ENCODE measurements around the gene RUFY1. TPM values are rescaled to one million over a fixed set of nuclear protein-coding genes. Genes with fewer than 3 reads are reported as not detected.

RUFY1 gene
- polyA plus RNA-seq, 1 of the 3 experiments (the other 2 are of a cell fraction): 30.3 TPM

GRCh38 chr5:179595916-179596315 is 45.6 kb downstream of the RUFY1 start:
- Histone ChIP-seq H3K27me3 (ENCODE audit: insufficient read depth) (no peaks in the 10 kb centered on the region), H3K27ac (ENCODE audit: low read depth in 2 of 2, low read length in 1 of 2) (no peak overlapping the region), H2AFZ (ENCODE audit: low read depth) (no peak overlapping the region), H3K4me3 (ENCODE audit: low read depth in 2 of 2, low read length in 1 of 2) (no peak overlapping the region), H3K9me2 (no peaks in the 10 kb centered on the region), H4K20me1 (ENCODE audit: insufficient read depth) (no peaks in the 10 kb centered on the region), H3K9me3 (no peaks in the 10 kb centered on the region), H3F3A (replicated peaks; ENCODE audit: insufficient read depth) (peaks cover 2% of the 10 kb centered on the region), H3K4me1 (ENCODE audit: control insufficient read depth in 1 of 2, insufficient read depth in 2 of 2, low read depth in 1 of 2, low read length in 1 of 2) (no peaks in the 10 kb centered on the region), H3K4me2 (no peak overlapping the region), H3K36me3 (replicated peaks in 1 of 2; ENCODE audit: control insufficient read depth in 1 of 2, insufficient read depth in 2 of 2, low read length in 1 of 2) (peaks cover 51 to 53% of the 10 kb centered on the region in 2 experiments), H3K9ac (no peak overlapping the region), H3K79me2 (ENCODE audit: insufficient read depth) (no peaks in the 10 kb centered on the region)
- DNase-seq: no peak
- CTCF ChIA-PET: interaction anchor here (1.0 to 1.3 kb wide), 2 partner anchors 8 to 9 kb away, joined by 3 to 5 read pairs; no protein-coding TSS in a partner anchor
- POLR2A ChIA-PET: interaction anchor here (1.1 to 1.4 kb wide), 3 partner anchors 12 to 28 kb away, joined by 3 to 4 read pairs (median 4); partner anchors contain the start of gene HNRNPH1
- no peak for TF ChIP-seq JUND (IDR thresholded peaks at IDR 0.05)
- TF ChIP-seq MXI1 (IDR thresholded peaks at IDR 0.05; ENCODE audit: low read depth, low read length): no peak
- no peak for TF ChIP-seq USF2 (IDR thresholded peaks at IDR 0.05; ENCODE audit: borderline replicate concordance, low read depth, low read length)
- no peak for TF ChIP-seq PBX3 (IDR thresholded peaks at IDR 0.05)
- no peak for TF ChIP-seq TCF12 (IDR thresholded peaks at IDR 0.05)
- TF ChIP-seq GATA2 (CRISPR knock-in tag; IDR thresholded peaks at IDR 0.05): no peak
- no peak for TF ChIP-seq NFIC (IDR thresholded peaks at IDR 0.05; ENCODE audit: borderline replicate concordance)
- no peak for TF ChIP-seq USF1 (IDR thresholded peaks at IDR 0.05; ENCODE audit: borderline replicate concordance, low read depth)
- no peak for TF ChIP-seq RAD21 (IDR thresholded peaks at IDR 0.05; ENCODE audit: low read length)
- TF ChIP-seq YY1 (IDR thresholded peaks at IDR 0.05; ENCODE audit: low read depth): no peak
- TF ChIP-seq FOSL2 (IDR thresholded peaks at IDR 0.05; ENCODE audit: borderline replicate concordance, low read depth): no peak
- TF ChIP-seq FOXJ3 (CRISPR knock-in tag; IDR thresholded peaks at IDR 0.05): no peak
- no peak for TF ChIP-seq POLR2AphosphoS5 (IDR thresholded peaks at IDR 0.05; ENCODE audit: low read depth, low read length)
- no peak for TF ChIP-seq RCOR1 (IDR thresholded peaks at IDR 0.05; ENCODE audit: low read length)
- no peak for TF ChIP-seq CTCF (IDR thresholded peaks at IDR 0.05)
- no peak for TF ChIP-seq RXRA (IDR thresholded peaks at IDR 0.05; ENCODE audit: borderline replicate concordance, low read depth)
- no peak for TF ChIP-seq REST (IDR thresholded peaks at IDR 0.05; ENCODE audit: low read depth, low read length)
- TF ChIP-seq ZBTB33 (IDR thresholded peaks at IDR 0.05; ENCODE audit: borderline replicate concordance, low read depth): no peak
- TF ChIP-seq GABPA (IDR thresholded peaks at IDR 0.05; ENCODE audit: low read depth): no peak
- TF ChIP-seq NRF1 (IDR thresholded peaks at IDR 0.05; ENCODE audit: low read depth, low read length): no peak
- WGBS (ENCODE audit: low lambda C conversion rate): 73% methylated on average over 6 of the region's 6 CpGs
